SHP77 treated with DMSO at 0.1 percent for 48 hours (cell line): ENCODE data around the gene AKT1.
"Not testable (repeated sequence)": the region's sequence is repeated elsewhere in the genome, so short reads cannot be mapped to it uniquely, and the experiment has no call there.

Source experiments
- DNase-seq: peaks from one replicate; lab custom pipeline; 2025; lab: John Stamatoyannopoulos, UW

AKT1 gene

DNA sequence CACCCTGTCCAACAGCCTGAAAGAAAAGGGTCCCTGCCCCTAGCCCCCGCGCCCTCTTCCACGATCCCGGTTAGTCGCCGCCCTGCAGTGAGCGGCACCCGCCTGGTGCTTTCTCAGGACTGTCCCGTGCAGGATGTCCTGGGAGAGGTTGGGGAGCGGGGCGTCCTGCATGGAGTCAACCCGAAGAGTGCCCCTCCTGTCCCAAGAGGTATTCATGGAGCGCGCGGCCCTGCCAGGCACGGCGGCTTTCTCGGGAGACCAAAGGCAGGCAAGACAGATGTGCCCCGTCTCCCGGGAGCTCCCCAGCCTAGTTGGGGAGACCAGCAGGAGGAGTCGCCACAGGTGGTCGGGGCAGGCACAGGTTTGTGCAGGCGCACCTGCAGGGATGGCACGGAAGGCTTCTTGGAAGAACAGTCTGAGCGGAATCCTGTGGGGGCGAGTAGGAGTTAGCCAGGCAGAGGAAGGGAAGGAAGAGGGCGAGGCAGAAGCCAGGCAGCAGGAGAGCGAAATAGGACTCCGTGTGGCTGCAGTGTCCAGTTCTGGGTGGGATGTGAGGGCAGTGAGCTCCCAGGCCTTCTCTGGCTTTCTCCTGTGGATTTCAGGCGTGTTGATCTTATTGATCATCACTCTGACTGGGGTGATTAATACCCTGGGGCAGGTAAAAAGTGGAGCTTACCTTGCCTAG is 41.9 kb downstream of the AKT1 start:
- no peak for DNase-seq

- peak; percentile 97 for DNase-seq
Observed at GRCh38 chr14:104752735-104753527, 42.6 kb downstream of the AKT1 start, which contains the start of gene SIVA1. Gene SIVA1, plus strand, starts transcription at chr14:104753147. Its CDS starts 55 bp downstream, at chr14:104753202.

GRCh38 chr14:104752423-104752734 is 43.2 kb downstream of the AKT1 start:
- DNase-seq, result no peak

- no peak for DNase-seq
Observed at GRCh38 chr14:104751539-104752422, 43.8 kb downstream of the AKT1 start.

GRCh38 chr14:104750753-104751057 is 44.8 kb downstream of the AKT1 start:
- not testable (repeated sequence) for DNase-seq

- no peak for DNase-seq
Observed at GRCh38 chr14:104750056-104750752, 45.3 kb downstream of the AKT1 start.

DNA sequence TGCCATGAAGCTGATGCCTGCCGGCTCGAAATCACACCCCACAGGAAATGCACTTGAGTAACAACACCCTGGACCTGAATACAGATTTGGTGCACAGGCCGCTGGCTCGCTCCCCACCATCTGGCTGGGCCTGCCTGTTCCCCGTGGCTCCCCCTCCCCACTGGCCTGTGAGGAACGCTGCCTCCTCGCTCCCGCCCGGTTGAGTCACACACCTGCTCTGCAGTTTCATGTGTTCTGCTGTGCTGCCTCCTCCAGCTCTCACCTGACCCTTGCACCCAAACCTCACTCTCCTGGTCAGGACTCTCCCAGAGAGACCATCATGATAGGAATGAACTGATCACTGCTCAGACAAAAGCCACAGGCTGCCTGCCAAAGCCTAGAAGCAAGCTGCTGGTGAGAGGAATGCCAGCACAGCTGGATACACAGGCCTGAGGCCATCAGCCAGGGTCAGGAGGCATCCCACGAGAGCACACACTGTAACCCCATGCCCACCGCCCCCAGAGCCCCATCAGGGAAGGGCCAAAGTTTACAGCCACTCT is 46.4 kb downstream of the AKT1 start:
- peak; percentile 17 for DNase-seq

DNA sequence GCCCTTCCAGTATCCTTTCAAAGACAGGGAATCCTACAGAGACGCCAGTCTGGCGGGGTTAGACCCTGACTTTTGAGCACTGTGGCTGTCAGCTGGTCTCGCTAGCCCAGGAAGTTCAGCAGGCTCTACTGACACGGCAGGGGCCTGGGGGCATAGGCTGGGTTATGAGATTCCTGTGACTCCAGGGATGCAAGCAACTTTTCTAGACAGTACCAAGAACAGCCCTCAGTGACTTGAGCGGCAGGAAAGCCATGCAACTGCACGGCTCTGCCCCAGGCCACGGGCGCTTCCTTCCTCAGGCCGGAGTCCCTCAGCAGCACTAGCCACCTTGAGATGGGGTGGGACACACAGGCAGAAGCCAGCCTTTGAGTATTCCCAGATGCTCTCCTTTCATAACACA is 47.7 kb downstream of the AKT1 start:
- DNase-seq, result no peak

DNA sequence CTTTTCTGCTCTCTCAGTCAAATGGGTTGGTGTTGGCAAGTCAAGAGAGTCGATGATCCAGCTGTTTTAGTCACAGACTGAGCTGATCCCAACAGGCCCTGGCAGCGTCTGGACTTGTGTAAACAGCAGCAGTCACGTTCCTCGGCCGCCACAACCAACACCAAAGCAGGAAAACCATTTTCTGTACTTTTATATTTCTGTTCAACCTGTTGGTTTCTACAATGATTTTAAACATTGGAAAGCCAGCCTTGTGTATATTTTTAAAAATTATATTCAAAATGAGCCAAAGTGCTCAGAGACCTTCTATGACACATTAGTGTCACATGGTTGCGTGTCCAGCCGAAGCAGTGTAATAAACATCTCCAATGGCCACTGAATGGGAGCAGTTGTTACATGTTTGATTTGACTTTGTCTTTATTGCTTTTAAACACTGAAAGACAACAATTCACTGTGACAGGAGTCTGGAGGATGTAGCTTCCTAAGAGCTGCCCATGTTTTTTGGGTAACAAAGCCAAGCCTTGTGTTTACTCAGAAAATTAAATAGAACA is 48.5 kb downstream of the AKT1 start:
- DNase-seq, result peak; percentile 26

- DNase-seq, result no peak
Observed at GRCh38 chr14:104746071-104746545, 49.4 kb downstream of the AKT1 start.

DNA sequence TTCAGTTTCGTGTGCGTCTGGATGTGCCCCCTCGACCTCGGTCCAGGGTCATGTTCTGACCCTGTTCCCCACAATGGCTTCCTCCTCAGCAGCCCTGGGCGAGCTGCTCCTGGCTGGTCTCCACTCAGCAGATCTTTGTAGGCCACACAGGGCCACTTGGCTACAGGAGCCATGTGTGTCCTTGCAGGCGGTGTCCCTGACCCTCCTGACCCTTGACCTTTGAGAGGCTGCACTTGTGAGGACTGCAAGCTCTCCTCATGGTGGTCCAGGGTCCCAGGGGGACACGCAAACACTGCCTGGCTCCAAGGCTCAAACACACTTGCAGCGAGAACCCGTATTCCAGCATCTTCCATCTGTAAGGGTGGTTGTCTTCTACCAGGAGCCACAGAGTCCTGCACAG is 50.1 kb downstream of the AKT1 start:
- DNase-seq, result no peak

DNA sequence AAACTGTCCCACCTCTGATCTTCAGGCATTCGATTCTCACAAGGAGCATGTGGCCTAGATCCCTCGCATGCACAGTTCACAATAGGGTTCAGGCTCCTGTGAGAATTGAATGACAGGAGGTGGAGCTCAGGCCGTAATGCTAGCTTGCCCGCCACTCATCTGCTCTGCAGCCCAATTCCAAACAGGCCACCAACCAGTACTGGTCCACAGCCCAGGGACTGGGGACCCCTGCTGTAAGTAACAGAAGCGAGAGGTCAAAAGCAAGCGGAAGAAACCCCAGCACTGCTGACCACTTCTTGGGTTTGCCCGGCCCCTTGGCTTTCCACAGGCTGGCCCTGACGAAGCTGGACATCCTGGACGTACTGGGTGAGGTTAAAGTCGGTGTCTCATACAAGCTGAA is 51.1 kb downstream of the AKT1 start:
- no peak for DNase-seq

- no peak for DNase-seq
Observed at GRCh38 chr14:104743461-104744380, 51.8 kb downstream of the AKT1 start.

- no peak for DNase-seq
Observed at GRCh38 chr14:104742586-104743455, 52.7 kb downstream of the AKT1 start.

- DNase-seq, result no peak
Observed at GRCh38 chr14:104741803-104742251, 53.7 kb downstream of the AKT1 start.

DNA sequence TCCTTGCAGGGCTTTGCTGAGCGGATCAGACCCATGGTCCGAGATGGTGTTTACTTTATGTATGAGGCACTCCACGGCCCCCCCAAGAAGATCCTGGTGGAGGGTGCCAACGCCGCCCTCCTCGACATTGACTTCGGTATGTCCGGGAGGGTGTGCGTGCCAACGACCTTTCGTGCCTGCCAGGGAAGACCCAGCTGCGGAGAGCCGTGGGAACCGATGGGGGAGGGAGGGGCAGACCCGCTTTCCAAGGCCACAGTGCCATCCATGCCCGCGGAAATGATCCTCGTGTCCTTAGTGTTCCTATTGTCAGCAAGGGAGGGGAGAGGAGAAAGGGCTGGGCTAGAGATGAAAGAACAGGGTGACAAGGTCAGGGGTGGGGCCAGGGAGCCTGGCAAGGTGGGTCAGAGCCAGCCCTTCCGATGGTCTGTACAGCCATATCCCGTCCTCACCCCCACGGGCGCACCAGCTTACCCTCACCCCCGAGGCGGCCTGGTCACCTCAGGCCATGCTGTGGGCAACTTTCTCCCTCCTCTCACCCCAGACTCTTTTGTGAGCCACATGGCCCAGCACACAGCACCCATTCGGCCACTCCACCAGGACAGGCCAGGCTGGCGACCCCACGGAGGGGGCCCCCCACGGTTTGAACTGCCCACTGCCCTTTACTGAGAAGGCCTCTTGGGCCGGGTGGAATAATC is 54.3 kb downstream of the AKT1 start:
- no peak for DNase-seq

DNA sequence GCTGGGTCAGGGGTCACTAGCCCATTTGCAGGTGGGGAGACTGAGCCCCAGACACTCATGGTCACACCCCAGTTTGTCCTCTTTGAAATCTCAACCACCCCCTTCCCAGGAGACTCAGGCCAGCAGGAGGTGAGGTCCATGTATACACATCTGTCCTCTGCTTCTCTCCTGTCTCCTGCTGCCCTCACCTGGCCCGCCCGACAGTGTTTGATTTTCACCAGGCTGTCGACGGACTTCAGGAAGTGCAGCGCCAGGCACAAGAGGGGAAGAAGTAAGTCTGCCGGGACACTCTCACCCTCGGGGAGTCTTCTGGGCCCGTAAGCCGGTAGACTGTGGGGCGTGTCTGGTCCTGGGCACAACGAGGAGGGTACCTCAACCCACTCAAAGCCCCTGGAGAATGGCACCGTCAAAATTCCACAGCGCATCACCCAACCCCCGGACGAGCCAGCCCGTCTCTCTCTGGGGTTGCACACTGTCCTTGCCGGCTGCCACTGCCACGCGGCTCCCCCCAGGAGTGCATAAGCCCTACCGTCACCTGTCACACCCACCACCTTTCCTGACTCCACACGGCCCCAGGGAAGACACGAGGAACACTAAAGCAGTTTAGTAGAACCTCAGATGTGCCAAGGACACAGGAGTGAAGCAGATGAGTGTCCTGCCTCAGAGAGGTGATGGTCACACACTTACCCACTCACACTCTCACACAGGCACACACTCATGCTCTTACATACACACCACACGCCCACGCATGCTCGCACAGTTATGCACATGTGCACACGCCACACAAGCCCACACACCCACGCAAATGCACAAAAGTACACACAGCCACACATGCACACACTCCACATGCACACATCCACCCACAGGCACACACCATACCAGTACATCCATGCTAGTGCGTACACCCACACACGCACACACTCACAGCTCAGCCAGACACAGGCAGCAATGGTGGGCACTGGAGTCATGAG is 55.7 kb downstream of the AKT1 start:
- no peak for DNase-seq
